Epithelial cell of prostate (primary cell): Measurements from ENCODE around the gene UBA1.

Experiments
- DNase-seq: peaks from one replicate; pipeline ENCODE4 v3.0.0-alpha.2; 2011; ENCODE audit warnings: low read depth, low spot score
- H3K27ac ChIP-seq: fragments of 450-650 bp; 2 replicates; pipeline ENCODE4 v1.5.1; 2017; ENCODE audit warnings: mild to moderate bottlenecking

Gene UBA1

GRCh38 chrX:47193475-47194193 is at the start of gene UBA1:
Gene UBA1 (plus strand): TSS chrX:47193829. CDS start chrX:47198803, 4,974 bp downstream.
- H3K27ac ChIP-seq, result peak within 1 kb of the TSS; percentile 75
- DNase-seq, result peak; percentile 66

- no peak for DNase-seq
- peak overlapping the region; percentile 81 for H3K27ac ChIP-seq
Measured at GRCh38 chrX:47143894-47144625, 49.6 kb upstream of the UBA1 start.

- DNase-seq, result peak; percentile 76
Measured at GRCh38 chrX:47144626-47145394, 48.8 kb upstream of the UBA1 start, which contains the start of the genes NDUFB11 and RBM10. Gene NDUFB11 (minus strand): TSS chrX:47144702. CDS start chrX:47144679, 23 bp downstream. Gene RBM10 (plus strand): TSS chrX:47145221. CDS start chrX:47147482, 2,261 bp downstream.

DNA sequence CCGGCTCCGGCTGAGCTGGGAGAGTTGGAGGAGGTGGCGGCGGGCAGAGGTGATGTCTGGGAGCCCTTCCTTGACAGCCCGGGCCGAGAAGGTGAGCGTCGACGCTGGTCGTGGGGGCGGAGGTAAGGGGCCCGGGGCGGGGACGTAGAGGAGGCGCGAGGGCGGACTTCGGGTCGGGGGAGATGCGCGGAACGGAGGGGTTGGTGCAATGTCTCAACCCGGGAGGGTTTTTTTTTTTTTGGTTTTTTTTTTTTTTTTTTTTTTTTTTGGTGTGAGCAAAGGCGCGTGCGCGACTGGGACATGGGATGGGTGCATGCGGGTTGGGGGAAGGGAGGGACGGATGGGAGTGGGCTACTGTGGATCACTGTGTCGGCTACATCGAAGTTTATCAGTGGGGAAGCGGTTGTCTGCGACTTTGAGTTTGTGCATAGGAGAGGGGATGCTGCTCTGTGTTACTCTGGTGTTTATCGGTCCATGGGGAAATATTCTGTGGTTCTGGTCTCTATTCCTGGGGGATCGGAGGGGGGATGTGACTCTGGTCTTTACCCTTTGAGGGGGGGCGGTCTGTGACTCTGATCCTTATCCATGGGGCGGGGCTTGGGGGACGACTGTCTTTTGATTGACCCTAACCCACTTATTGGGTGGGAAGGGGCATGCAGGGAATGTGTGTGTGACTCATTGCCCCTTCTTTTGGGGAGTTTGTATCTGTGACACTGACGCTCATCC is 48.1 kb upstream of the UBA1 start:
- no peak for DNase-seq
- peak overlapping the region; percentile 81 for H3K27ac ChIP-seq

More at GRCh38 chrX:47144626-47145394, 48.8 kb upstream of the UBA1 start, which contains the start of the genes NDUFB11 and RBM10:
- peak within 1 kb of the TSS; percentile 81 for H3K27ac ChIP-seq

- H3K27ac ChIP-seq, result peak overlapping the region; percentile 81
- DNase-seq, result no peak
Measured at GRCh38 chrX:47146121-47146935, 47.3 kb upstream of the UBA1 start.

DNA sequence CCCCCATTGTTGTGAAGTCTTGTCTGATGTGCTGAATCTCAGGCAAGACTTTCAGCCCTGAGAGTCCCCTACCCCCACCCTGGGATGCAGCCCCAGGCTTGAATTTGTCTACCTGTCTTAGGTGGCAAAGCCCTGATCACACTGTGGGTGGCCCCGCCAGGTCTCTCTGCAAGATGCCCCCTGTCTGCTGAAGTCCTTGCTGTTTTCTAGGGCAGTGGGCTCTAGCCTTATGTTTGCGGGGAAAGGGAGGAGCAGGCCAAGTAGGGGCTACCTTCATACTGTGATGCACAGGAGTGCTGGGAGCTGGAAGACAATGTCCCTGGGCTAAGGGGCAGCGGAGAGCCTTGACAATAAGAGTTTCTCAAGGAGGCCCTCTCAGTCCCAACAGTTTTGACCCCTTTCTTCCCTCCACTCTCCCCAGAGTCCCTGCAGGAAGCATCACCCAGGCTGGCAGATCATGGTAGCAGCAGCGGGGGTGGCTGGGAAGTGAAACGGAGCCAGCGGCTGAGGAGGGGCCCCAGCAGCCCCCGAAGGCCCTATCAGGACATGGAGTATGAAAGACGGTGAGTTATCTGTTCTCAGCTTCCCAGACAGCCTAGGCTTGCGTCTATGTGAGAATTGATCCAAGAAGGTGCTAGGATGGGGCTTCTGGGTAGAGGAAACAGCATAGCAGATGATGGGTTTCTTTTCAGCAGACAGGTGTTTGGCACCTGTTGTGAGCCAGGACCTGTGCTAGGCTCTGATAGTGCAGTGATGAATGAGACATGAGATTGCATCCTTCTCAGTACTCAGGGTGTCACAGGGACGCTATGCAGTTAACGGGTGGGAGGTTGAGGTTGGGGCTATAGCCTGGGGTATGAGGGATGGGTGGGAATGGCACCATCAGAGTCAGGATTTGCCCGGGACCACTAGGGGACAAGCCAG is 46.4 kb upstream of the UBA1 start:
- H3K27ac ChIP-seq, result peak overlapping the region; percentile 81
- no peak for DNase-seq

GRCh38 chrX:47148946-47149345 is 44.7 kb upstream of the UBA1 start:
- DNase-seq, result no peak

DNA sequence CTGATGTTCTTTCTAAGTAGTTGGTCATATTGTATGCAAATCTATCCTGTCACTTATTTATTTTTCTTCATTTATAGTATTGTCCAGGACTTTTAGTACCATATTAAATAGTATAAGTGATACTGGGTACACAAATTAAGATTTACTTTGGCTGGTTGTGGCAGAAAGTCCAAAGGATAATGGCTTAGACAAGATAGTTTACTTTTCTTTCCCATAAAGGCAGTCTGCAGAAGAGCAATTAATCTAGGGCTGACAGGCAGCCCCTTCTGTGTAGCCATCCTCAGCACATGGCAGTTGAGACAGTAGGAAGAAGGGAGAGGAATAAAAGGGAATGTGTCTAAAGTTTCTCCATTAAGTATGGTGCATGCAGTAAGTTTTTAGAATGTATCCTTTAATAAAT is 42.2 kb upstream of the UBA1 start:
- no peak for DNase-seq
- no peak overlapping the region for H3K27ac ChIP-seq

More at GRCh38 chrX:47148946-47149345, 44.7 kb upstream of the UBA1 start:
- H3K27ac ChIP-seq, result peak overlapping the region; percentile 36

DNA sequence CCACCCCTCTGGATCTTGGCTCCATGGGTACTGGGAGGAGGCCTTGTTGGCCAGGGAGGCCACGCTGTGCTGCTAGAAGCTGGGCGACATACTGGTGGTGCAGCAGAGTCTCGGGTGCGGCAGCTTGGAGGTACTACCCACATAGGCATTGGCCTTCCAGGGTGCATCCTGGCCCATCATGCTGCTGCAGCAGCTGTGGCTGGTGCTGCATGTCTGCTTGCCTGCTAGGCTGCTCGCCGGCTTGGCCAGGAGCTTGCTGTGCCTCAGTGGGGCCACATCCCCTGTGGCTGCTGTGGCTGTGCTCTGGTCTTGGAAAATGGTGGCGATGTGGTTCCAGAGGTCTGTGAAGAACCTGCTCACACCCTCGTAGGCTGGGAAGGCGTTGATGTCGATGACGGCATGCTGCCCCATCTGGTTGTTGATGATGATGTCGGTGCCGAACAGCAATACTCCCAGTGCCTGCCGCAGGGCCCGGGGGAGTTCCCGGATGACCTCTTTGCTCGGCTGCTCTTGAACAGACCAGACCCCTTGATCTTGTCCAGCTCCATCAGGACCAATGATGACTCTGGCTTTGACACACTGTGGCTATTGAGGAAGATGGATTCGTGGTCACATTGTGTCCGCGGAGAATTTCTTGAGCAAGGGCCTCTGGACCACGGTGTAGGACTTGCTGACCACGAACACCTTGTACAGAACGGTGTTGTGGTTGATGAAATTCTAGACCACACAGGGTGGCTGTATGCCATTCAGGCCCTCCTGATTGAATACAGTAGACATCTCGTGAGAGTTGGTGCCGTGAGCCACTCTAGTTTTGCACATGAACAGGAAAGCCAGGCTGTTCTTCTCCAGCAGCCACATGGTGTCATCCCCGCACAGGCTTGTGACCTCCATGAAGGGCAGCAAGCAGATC is 36.8 kb upstream of the UBA1 start:
- DNase-seq, result no peak
- H3K27ac ChIP-seq, result no peak overlapping the region

DNA sequence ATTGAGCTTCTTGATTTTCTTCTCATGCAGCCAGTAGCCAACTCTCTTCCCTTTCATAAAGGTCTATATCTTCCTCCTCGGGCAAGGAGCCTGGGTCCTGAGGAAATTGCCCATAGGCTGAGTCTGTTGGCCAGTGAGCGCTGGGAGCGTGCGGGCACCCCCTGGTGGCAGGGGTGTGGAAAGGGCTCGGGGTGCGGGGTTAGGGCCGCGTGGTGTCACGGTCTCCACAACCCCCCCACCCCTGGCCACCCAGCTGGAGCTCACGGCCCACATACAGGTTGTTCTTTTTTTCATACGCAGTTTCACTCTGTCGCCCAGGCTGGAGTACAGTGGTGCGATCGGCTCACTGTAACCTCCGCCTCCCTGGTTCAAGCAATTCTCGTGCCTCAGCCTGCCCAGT is 35.5 kb upstream of the UBA1 start:
- no peak overlapping the region for H3K27ac ChIP-seq
- DNase-seq, result no peak

DNA sequence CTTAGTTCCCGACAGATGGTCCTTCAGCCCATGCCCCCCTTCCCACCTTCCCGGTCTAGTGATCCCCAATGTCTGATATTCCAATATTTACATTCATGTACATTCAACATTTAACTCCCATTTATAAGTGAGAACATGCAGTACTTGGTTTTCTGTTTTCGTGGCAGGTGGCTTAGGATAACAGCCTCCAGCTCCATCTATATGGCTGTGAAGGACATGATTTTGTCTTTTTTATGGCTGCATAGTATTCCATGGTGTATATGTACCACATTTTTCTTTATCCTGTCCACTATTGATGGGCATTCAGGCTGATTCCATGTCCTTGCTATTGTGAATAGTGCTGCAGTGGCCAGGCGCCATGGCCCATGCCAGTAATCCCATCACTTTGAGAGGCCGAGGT is 34.8 kb upstream of the UBA1 start:
- no peak overlapping the region for H3K27ac ChIP-seq
- no peak for DNase-seq

GRCh38 chrX:47160781-47161180 is 32.8 kb upstream of the UBA1 start:
- DNase-seq, result no peak
- H3K27ac ChIP-seq, result no peak overlapping the region

- no peak for DNase-seq
Measured at GRCh38 chrX:47162927-47163583, 30.6 kb upstream of the UBA1 start.

DNA sequence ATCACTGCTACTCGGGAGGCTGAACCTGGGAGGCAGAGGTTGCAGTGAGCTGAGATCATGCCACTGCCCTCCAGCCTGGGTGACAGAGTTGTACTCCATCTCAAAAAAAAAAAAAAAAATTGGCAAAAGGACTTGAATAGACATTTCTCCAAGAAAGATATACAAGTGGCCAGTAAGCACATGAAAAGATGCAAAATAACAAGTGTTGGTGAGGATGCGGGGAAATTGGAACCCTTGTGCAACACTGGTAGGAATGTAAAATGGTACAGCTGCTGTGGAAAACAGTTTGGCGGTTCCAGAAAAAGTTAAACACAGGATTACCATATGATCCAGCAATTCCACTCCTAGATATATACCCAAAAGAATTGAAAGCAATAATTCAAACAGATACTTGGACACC is 29.2 kb upstream of the UBA1 start:
- DNase-seq, result no peak
- H3K27ac ChIP-seq, result no peak overlapping the region

More at GRCh38 chrX:47162927-47163583, 30.6 kb upstream of the UBA1 start:
- no peak overlapping the region for H3K27ac ChIP-seq

DNA sequence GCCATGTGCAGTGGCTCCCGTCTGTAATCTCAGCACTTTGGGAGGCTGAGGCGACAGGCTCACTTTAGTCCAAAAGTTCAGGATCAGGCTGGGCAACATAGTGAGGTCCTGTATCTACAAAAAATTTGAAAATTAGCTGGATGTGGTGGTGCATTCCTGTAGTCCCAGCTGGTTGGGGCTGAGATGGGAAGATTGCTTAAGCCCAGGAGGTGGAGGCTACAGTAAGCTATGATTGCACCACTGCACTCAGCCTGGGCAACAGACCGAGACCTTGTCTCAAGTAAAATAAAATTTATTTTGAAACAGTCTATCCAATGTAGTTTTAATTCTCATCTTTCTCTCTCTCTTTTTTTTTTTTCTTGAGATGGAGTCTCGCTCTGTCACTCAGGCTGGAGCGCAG is 27.5 kb upstream of the UBA1 start:
- H3K27ac ChIP-seq, result no peak overlapping the region
- DNase-seq, result no peak

- no peak overlapping the region for H3K27ac ChIP-seq
- no peak for DNase-seq
Measured at GRCh38 chrX:47168495-47169073, 25.0 kb upstream of the UBA1 start.
